Kidney (tissue), 14 donors: ENCODE data around the gene CAMTA1. TPM values are rescaled to one million over a fixed set of nuclear protein-coding genes. Genes with fewer than 3 reads are reported as not detected.

Experiments used
- DNase-seq, 5 donors: peaks; one replicate each; pipeline ENCODE4 v3.0.0-alpha.2; 2013 to 2020
- FAIRE-seq: peaks from 2 replicates; lab custom pipeline; 2012; peaks lifted over from hg19 to GRCh38; lab: Jason Lieb, UNC
- H3K27ac ChIP-seq, 2 donors: one replicate each; pipeline ENCODE4 v1.7.0; 2013; ENCODE audit warnings: low read depth in 2 of 2, low read length in 2 of 2, inconsistent platforms in 1 of 2
- H3K27me3 ChIP-seq: one replicate; pipeline ENCODE4 v1.7.1; 2013; ENCODE audit warnings: low read length, inconsistent platforms; ENCODE audit not compliant: control insufficient read depth, insufficient read depth
- H3K36me3 ChIP-seq, 3 donors: one replicate each; pipeline versions ENCODE4 v1.7.0 to v1.7.1; 2013; ENCODE audit warnings: low read length in 3 of 3, control low read depth in 1 of 3, inconsistent platforms in 1 of 3; ENCODE audit not compliant: insufficient read depth in 3 of 3, control insufficient read depth in 2 of 3
- H3K4me1 ChIP-seq, 3 donors: one replicate each; pipeline versions ENCODE4 v1.7.0 to v1.7.1; 2013; ENCODE audit warnings: low read length in 3 of 3, inconsistent platforms in 1 of 3, low read depth in 1 of 3; ENCODE audit not compliant: control insufficient read depth in 2 of 3, insufficient read depth in 2 of 3
- H3K4me3 ChIP-seq, 3 donors: one replicate each; pipeline versions ENCODE4 v1.7.0 to v1.8.1; 2013; ENCODE audit warnings: low read length in 3 of 3, control low read depth in 1 of 3, inconsistent platforms in 1 of 3
- H3K9ac ChIP-seq, 3 donors: one replicate each; pipeline versions ENCODE4 v1.7.0 to v1.7.1; 2013; ENCODE audit warnings: low read length in 3 of 3, control low read depth in 1 of 3, inconsistent platforms in 1 of 3
- H3K9me3 ChIP-seq, 3 donors: one replicate each; pipeline versions ENCODE4 v1.7.0 to v1.7.1; 2013; ENCODE audit warnings: low read length in 3 of 3, control low read depth in 1 of 3, inconsistent platforms in 1 of 3; ENCODE audit not compliant: control insufficient read depth in 2 of 3, insufficient read depth in 1 of 3
- intact Hi-C: fragments of 100-400 bp; cut with DNase I; formaldehyde crosslinking; loops from one replicate; pipeline ENCODE4 v1.11.1; 2022
- polyA plus RNA-seq: library from polyadenylated mRNA; stranded (reverse); fragments of 350-450 nt; fragmentation: Illumina TruSeq; extraction: RNeasy Lipid Tissue Mini Kit (QIAGEN cat#74804); gene quantifications from one replicate; pipeline ENCODE4 v1.2.3, GENCODE V29; 2014; ENCODE audit warnings: low read depth, low replicate concordance; ENCODE audit not compliant: insufficient read depth
- total RNA-seq: library from RNA; stranded (reverse); fragmentation: NEBNext Ultra II Directional; extraction: Animal tissue kit (Norgen Biotek cat#: 25700); gene quantifications from one replicate; pipeline ENCODE4 v1.2.1, GENCODE V29; 2021
- TF ChIP-seq, protein P1 (sequence below): IDR thresholded peaks from 3 replicates; pipeline ENCODE4 v1.5.1; 2012; ENCODE audit warnings: mild to moderate bottlenecking, moderate library complexity, borderline replicate concordance; ENCODE audit not compliant: insufficient read depth; ENCODE audit errors: extremely low read depth
- donor health status: control.
- donor health status: control.
- donor health status: control.
- donor health status: control.
- donor health status: control.
- donor health status: DM: yes; HTN: yes; CAD: no.
- donor health status: Normal renal cell carcinoma (clear cell type).

CAMTA1 gene
- total and polyA plus RNA-seq, 2 donors from 2014 or later, result 79.0 to 170 TPM

- H3K27me3 ChIP-seq, result no peaks in the 10 kb centered on the region
- no peak overlapping the region for H3K27ac ChIP-seq
- TF ChIP-seq, protein P1, sequence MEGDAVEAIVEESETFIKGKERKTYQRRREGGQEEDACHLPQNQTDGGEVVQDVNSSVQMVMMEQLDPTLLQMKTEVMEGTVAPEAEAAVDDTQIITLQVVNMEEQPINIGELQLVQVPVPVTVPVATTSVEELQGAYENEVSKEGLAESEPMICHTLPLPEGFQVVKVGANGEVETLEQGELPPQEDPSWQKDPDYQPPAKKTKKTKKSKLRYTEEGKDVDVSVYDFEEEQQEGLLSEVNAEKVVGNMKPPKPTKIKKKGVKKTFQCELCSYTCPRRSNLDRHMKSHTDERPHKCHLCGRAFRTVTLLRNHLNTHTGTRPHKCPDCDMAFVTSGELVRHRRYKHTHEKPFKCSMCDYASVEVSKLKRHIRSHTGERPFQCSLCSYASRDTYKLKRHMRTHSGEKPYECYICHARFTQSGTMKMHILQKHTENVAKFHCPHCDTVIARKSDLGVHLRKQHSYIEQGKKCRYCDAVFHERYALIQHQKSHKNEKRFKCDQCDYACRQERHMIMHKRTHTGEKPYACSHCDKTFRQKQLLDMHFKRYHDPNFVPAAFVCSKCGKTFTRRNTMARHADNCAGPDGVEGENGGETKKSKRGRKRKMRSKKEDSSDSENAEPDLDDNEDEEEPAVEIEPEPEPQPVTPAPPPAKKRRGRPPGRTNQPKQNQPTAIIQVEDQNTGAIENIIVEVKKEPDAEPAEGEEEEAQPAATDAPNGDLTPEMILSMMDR, result no peak
- H3K9me3 ChIP-seq, result no peaks in the 10 kb centered on the region
- DNase-seq (no peak), FAIRE-seq (no peak)
- H3K9ac ChIP-seq, result no peak overlapping the region
- H3K4me3 ChIP-seq, result no peak overlapping the region
- intact Hi-C loops, result no loop called here
- no peaks in the 10 kb centered on the region for H3K4me1 ChIP-seq
- H3K36me3 ChIP-seq, result no peaks in the 10 kb centered on the region
Measured at GRCh38 chr1:6972399-6972798, 187.1 kb downstream of the CAMTA1 start.

- no peak for DNase-seq
- no peak overlapping the region for H3K27ac ChIP-seq
- TF ChIP-seq, protein P1, result no peak
- no peaks in the 10 kb centered on the region for H3K36me3 ChIP-seq
- no peak for FAIRE-seq
- H3K4me3 ChIP-seq, result no peak overlapping the region
- intact Hi-C loops, result no loop called here
- no peaks in the 10 kb centered on the region for H3K4me1 ChIP-seq
- H3K9ac ChIP-seq, result no peak overlapping the region
- H3K9me3 ChIP-seq, result no peaks in the 10 kb centered on the region
- H3K27me3 ChIP-seq, result no peaks in the 10 kb centered on the region
Measured at GRCh38 chr1:6975331-6976043, 190.2 kb downstream of the CAMTA1 start.

DNA sequence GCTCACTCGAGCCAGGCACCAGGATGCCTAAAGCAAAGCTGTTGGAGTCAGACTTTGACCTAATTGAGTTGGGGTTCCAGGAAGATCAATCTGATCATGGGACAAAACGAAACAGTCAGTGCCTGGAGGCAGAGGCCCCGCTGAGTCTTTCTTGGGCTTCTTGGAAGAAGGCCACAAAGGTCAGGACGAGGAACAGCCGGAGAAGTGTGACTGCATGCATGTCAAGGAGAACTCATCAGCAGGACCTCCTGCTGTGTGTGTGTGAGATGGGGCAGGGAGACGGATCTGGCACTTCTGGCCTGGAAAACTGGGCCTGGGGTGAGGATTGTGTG is 190.8 kb downstream of the CAMTA1 start:
- no peak for DNase-seq
- no peak for FAIRE-seq
- intact Hi-C loops, result no loop called here

More for the DNA sequence above, 190.8 kb downstream of the CAMTA1 start:
- no peak overlapping the region for H3K27ac ChIP-seq
- no peaks in the 10 kb centered on the region for H3K4me1 ChIP-seq
- no peaks in the 10 kb centered on the region for H3K27me3 ChIP-seq
- no peak overlapping the region for H3K9ac ChIP-seq
- TF ChIP-seq, protein P1, result no peak
- no peaks in the 10 kb centered on the region for H3K36me3 ChIP-seq
- H3K4me3 ChIP-seq, result no peak overlapping the region
- no peaks in the 10 kb centered on the region for H3K9me3 ChIP-seq
